Esophagus mucosa (tissue), 1 donor: Measurements from ENCODE around the gene MPRIP. TPM values are rescaled to one million over a fixed set of nuclear protein-coding genes. Genes with fewer than 3 reads are reported as not detected.
A peak's percentile ranks its signal among the peaks of the same experiment; 100 is the strongest.

Source experiments
- ATAC-seq: fragments of 200-7000 bp; cut with Tn5 transposase; one replicate; pipeline ENCODE4 v1.9.1; 2020
- total RNA-seq: library from RNA; stranded (reverse); gene quantifications from one replicate; pipeline ENCODE4 v1.2.4, GENCODE V29; 2023
- donor health status: DM: yes; HTN: yes; CAD: no.

Gene MPRIP
- total RNA-seq, 1 donor from 2014 or later = 132 TPM

DNA sequence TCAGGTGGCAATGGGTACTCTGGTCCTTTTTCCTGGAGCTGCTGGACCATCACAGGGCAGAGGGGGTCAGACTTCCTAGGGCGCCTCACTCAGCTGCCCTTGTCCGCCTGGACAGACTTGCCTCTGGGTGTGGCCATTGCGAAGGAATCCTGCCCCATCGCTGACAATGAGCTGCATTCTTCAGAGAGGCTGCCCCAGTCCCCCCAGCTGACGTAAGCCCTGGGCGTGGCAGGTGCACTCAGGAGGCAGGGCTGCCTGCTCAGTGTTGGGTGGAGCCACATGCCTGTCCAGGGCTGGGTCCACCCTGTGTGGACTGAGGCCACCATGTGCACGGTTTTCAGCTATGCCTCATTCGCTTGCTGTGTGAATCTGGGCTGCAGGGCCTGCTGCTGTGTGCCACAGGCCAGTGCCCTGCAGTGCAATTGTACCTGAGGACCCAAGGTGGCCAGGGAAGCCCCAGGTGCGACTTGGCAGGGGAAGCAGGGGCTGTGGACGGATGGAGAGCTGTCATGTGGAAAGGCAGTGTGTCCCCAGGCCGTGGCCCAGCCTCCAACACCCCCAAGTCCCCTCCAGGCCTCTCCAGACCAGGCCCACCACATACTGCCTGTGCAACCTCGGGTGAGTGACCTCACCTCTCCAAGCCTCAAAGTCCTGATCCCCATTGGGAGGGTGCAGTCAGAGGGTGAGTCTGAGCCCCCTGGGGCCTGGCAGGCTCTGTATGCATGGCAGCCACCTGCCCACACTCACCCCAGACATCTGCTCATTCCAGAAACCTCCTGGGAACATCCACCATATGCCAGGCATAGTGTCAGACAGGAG is 14.0 kb upstream of the MPRIP start:
- ATAC-seq = peak; percentile 98

DNA sequence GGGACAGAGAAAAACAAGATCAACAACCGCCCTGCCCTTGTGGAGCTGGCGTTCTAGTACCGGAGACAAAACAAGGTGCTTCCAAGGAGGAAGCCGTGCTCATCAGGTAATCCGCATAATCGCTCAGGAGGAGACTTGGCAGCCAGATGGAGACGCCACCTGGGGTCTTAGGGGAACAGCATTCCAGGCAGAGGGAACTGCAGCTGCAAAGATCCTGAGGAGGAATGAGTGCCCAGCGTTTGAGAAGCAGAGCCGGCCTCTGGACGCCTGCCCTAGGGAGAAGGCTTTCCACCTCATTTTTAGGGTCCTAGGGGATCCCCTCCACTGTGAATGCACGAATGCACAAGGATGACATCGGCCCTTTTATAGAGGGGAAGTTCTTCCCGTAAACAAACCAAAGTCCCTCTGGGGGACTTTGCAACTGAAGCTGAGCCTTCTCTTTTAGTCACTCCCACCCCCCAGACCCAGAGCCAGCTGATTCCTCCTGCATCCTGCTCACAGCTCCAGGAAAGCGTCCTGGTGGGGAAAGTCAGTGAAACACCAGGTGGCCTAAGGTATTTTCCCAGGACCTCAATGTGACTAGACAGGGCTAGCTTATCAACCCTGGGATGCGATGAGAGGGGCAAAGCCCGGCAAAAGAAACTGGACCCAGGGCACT is 13.2 kb upstream of the MPRIP start:
- peak; percentile 33 for ATAC-seq

DNA sequence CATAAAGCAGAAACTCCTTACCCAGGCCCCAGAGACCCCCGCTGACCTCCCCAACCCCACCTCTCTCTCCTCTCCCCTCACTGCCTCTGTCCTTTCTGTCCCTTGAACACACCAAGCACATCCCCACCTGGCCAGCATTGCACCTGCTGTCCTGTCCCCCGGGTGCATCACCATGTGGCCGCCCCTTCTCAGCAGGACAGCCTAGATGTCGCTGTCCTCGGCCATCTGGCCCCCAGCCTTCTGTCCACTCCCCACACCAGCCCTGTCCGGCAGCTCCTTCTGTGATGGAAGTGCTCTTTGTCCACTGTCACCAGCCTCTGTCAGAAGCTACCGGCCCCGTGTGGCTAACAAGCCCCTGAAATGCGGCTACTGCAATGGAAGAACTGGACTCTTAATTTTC is 12.3 kb upstream of the MPRIP start:
- ATAC-seq = no peak

DNA sequence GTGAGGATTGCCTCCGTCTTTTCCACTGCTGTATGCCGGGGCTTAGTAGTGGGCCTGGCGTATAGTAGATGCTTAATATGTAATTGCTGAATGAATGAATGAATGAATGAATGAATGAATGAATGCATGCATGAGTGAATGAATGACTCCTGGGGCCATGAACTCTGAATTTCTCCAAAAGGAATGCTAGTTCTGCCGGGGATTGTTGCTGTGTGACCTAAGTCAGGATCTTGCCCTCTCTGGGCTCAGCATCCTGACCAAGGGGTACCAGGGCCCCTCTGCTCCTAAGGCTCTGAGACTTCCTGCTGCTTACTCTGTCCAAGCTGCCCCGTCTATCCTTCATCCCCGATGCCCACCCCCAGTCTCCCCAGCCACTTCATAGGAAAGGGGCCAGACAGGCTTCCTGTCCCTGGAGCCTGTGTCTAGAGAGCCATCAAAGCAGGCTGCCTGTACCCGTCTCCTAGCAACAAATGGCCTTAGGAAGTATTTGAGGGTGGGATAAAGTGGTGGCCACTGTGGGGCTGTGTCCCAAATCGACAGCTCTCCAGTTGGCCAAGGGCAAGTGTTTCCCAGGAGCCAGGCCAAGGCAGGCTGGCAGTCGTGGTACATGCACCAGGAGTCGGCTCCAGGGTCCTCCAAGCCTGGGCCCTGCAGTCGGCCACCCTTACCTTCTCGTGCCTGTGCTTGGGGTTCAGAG is 11.6 kb upstream of the MPRIP start:
- no peak for ATAC-seq

DNA sequence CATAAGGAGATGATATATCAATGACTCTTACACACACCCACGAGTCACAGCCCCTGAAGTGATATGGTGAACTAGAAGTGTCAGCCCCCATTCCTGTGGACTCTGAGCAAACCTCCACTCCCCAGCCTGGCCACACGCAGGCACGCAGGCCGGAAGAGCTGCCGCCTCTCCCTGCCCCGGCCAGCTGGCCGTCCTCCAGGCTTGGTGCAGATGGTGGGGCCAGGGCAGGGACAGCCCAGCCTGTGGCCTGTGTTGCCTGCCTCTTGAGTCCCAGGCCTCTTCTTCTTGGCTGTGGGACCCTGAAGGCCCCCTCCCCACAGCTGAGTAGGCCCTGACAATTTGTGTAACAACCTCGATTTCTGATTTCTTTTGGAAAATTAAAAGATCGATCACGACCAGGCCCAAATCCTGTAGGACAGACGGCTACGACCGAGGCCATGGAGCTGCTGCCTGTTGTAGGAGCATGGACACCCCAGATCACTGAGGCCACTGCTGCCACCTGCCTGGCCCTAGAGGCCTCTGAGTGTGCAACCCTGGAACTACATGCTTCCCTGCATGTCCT is 10.0 kb upstream of the MPRIP start:
- ATAC-seq = no peak

DNA sequence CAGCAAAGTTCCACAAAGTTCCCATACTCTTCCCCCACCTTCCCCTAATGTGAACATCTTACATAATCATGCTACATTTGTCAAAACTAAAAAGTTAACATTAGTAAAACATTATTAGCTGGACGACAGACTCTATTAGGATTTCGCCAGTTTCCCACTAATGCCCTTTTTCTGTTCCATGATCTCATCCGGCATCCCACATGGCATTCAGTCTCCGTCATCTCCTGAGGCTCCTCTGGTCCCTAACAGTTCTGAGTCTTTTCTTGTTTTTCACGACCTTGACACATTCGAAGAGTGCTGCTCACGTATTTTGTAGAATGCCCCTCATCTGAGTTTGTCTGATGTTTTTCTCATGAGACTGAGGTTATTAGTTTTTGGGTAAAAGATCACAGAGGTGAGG is 8.8 kb upstream of the MPRIP start:
- no peak for ATAC-seq

DNA sequence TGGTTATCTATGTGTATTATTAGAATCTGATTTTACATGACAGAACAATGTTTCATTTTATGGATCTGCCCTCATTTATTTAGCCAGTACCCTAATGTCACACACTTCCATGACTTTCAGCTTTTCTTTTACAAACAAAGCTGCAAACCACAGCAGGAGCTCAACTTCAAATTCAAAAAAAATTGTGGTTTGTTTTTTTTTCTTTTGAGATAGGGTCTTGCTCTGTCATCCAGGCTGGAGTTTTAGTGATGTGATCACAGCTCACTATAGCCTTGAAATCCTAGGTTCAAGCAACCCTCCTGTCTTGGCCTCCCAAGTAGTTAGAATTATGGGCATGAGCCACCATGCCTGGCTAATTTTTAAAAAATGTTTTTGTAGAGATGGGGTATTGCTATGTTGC is 8.2 kb upstream of the MPRIP start:
- no peak for ATAC-seq

DNA sequence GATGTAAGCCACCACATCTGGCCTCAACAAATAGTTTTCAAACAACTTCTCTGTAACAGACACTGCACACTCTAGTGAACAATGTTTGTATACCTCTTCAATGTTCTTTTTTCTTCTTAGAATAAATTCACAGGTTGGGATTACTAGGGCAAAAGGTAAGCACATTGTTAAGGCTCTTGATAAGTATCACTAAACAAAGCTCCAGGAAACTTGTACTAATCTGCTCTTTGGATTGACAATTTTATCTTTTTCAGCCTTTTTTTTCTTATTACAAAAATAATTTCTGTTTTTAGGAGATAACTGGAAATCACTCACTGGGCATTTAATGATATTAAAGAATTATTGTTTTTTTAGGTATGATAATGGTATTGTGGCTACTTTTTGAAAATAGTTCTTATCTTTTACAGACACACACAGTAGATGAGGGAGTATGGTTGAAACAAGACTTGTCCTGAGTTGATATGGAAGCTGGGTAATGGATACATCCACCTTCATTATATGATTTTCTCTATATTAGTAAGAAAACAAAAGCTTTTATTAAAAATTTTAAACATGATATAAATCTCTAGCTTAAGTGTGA is 7.7 kb upstream of the MPRIP start:
- no peak for ATAC-seq

DNA sequence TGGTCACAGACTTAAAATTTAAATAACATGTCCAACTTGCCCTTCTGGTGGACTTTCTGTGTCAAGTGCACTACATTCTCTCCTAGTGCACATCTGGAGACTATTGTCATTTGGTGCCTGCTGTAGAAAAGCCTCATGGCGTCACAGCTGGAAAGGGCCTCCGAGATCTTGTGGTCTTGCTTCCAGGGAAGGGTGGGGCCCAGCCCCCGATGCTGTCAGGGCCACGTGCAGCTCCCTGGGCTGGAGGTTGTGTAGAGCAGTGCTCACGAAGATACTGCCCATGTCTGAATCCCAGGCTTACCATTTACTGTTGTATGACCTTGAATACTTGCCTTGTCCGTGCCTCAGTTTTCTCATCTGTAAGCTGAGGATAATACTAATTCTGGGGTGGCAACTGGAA is 6.8 kb upstream of the MPRIP start:
- no peak for ATAC-seq

DNA sequence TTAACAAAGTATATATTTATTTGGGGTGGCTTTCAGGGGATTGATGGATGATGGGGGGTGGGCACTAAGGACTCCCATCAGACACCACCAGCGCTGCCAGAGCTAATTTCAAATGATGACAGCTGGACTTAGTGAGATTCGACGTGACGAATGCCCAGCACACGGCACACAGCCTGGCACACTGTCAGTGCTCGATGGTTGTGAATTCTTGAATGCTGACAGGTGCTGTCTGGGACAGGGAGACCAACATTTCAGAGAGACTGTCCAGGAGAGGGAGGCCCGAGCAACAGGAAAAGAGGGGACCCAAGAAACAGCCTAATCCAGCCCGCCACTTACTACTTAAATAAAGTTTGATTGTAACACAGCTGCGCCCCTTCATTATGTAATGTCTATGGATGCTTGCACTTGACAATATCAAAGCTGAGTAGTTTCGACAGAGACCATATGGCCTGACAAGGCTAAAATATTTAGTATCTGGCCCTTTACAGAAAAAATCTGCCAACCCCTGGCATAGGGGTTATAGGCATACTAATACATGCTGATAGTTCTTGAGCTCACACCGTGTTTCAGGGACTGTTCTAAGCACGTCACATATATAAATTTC is 6.2 kb upstream of the MPRIP start:
- no peak for ATAC-seq

DNA sequence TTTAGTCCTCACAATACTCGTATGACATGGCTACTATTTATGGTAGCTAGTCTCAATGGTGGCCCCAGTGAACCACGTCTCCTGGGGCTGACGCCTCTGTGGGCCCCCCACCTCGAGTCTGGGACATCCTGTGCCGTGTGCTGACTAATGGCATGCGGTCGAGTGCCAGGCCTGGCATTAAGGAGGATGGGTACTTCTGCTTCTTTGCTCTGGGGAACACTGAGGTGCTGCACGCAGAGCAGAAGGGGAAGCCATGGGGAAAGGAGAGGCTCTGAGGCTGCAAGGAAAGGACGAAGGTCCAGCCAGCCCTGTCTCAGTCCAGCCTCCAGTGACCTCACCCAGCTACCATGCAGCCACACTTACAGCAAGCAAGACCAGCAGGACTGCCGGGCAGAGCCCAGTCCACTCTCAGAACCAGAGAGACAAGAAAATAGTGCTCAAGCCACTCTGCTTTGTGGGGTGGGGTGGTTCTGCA is 5.7 kb upstream of the MPRIP start:
- ATAC-seq = peak; percentile 56

DNA sequence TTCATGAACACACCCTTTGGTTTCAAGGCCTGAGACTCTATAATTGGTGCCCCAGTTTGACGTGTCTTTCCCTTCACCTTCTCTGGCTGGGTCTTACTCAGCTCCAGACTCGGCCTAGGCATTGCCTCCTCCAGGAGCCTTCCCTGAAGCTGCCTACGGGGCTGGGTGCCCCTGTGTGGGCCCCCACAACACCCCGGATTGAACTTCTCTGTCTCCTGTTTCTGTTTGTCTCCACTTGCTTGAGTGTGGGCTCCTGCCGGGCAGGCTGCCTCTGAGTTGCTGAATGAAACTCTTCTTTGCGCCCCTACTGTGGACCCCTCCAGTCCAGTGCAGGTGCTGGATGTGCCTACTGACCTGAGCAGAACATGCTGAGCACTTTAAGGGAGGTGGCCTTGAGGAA is 2.3 kb upstream of the MPRIP start:
- no peak for ATAC-seq

DNA sequence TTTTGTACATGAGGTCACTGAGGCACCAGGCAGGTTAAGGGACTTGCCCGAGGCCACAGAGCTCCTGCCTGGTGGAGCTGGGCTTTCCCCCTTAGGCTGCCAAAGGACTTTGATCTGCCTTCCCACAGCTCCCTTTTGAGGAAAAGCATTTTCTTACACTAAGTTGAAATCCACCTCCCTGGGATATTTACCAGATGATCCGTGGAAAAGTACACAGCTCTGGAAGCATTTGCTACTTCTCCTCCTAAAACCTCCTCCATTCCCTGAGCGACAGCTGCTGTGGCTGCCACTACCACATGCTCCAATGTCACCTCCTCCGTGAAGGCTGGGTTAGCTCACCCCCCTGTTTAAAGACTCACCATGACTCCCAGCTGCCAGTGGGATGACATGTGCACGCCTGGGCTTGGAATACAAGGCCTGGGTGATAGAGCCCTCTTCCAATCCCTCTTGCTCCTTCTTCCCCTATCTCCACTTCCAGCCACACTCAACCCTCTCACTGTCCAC is 1.2 kb upstream of the MPRIP start:
- ATAC-seq = no peak

DNA sequence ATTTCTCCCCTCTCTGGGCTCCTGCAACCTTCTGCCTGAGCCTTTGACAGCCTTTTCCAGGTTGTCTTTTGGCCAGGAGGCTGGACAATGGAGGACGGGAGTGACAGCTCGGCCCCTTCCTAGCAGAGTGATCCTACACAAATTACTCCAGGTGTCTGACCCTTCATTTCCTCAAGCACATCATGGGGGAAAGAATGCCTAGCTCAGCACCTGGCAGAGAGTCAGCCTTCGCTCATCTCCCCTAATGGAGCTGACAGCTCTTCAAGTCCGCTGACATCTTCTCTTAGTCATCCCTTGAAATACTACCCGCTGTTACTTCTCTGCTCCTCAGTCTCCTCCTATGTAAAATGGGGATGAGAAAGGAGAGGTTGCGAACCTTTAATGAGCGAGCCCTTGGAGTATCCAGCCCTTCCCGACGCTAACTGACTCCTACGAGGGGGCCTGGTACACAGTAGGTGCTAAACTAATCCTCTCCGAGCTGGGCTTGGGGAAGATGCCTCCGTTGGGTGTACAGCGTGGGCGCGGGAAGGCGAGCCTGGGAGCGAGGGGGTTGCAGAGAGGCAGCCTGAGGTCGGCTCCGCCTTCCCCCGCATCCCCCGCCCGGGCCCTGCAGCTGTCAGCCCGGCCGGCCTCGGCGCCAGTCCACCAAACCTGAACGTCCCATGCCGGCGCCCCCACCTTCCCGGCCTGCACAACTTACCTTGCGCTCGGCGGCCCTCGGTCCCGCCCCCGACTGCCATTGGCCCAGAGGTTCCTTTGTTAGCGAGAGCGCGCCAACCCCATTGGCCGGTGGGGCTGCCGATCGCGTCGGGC is 480 bp upstream of the MPRIP start:
- peak; percentile 95 for ATAC-seq

DNA sequence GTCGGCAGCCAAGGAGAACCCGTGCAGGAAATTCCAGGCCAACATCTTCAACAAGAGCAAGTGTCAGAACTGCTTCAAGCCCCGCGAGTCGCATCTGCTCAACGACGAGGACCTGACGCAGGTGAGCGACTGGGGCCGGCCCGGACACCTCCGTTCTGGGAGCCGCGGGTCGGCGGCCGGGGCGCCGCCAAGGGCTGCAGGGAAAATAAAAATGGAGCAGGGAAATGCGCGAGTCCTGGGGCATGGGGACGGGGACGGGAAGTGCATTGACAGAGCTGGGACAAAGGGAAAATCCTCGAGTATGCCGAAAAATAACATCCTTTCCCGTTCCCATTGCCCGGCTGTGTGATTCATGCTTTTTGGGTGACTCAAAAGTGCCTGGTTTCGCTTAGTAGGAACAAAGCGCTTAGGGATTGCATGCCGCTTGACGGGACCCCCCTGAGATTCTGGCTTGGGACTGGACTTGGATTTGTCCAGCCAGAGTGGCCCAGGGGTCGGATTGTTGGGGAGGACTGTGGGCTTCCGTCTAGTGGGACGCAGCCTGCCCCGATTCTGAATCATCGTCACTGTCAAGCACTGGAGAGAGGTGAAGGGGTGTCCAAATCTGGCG is 699 bp downstream of the MPRIP start:
- ATAC-seq = peak; percentile 0

DNA sequence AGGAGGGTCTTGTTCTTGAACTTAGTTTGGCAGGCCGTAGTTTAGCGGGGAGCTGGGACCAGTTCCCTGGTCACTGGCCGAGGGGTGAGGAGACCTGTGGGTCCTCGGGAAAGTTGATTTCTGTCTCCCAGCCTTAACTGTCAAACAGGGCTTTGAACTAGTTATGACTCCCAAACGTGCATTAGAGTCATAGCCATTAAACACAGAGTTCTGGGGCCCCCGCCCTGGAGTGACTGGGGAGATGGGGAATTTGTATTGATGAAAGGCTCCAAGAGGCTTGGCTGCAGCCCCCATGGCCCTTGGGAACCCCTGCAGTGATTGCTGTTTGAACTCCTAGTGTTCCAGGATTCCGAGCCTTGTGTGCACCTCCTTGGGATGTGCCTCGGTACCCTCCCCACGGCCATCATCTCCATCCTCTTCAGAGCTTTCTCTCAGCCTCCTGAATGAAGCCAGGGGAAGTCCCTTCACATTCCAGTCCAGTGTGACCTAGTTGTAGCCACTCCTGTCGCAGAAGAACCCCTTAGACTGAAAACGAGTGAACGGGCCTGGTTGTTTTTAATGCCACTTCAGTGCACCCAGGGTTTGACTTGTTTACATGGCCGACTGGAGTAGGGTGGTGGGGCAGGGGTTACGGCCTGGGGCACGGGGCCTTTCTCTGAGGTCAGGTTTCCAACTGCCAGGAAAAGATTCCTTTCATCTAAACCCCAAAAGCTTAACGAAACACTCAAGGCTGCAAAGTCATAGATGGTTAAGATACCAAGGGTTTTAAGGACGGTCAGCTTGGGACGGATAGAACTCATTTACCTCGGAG is 1.4 kb downstream of the MPRIP start:
- ATAC-seq = peak; percentile 4

DNA sequence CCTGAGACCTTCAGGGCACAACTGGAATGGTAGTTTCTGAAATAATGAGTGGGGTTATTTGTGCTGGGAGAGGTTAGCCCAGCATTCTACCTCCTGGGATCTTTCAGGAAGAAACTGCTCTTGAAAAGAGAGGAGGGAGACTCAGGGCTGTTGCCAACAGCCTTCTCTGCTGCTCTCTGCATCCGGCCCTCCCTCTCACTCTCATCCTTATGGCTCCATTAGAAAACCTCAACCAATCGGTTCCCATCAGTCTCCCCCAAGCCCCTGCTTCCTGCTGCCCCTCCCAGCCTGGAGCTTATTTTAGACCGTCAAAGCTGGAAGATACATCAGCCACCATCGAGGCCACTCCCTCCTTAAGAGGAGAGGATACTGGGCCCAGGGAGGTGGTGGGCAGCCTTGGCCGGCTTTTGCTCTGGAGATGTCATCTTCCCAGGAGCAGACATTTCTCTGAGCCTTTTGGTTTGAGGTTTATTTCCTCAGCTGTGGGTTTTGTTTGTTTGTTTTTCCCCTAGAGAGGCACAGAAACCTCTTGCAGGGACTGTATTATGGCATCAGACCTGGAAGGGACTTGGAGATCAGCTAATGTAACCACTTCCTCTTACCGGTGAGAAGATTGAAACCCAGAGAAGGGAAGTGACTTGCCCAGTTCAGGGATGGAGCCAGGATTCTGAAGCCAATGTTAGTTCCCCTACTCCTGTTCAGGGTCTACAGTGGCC is 2.7 kb downstream of the MPRIP start:
- ATAC-seq = no peak

DNA sequence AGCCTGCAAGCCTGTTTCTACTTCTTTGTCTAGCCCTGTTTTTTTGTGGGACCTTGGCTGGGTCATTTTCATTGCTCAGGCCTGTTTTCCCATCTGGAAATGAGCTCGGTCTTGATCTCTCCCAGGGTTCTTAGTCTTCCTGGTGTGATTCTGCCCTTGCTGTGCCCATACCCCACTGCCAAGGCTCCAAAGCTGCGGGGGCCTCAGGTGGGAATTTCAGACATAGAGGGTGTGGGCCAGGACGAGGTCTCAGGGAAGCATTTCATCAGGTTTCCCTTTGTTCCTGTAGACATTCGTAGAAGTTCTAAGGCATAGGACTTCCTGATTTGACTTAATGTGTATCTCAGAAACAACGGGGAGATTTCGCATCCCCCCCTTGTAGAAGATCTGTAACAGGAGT is 5.8 kb downstream of the MPRIP start:
- no peak for ATAC-seq
